HG03025 (cell line): ENCODE results near the gene PPWD1.
"Not testable (repeated sequence)": the region's sequence is repeated elsewhere in the genome, so short reads cannot be mapped to it uniquely, and the experiment has no call there.

Source experiments
- ATAC-seq: cut with Tn5 transposase; IDR thresholded peaks from one replicate; pipeline ENCODE4 v1.9.1; 2021; ENCODE audit warnings: mild to moderate bottlenecking, moderate library complexity; ENCODE audit not compliant: unreplicated experiment, low FRiP score

The PPWD1 gene

DNA sequence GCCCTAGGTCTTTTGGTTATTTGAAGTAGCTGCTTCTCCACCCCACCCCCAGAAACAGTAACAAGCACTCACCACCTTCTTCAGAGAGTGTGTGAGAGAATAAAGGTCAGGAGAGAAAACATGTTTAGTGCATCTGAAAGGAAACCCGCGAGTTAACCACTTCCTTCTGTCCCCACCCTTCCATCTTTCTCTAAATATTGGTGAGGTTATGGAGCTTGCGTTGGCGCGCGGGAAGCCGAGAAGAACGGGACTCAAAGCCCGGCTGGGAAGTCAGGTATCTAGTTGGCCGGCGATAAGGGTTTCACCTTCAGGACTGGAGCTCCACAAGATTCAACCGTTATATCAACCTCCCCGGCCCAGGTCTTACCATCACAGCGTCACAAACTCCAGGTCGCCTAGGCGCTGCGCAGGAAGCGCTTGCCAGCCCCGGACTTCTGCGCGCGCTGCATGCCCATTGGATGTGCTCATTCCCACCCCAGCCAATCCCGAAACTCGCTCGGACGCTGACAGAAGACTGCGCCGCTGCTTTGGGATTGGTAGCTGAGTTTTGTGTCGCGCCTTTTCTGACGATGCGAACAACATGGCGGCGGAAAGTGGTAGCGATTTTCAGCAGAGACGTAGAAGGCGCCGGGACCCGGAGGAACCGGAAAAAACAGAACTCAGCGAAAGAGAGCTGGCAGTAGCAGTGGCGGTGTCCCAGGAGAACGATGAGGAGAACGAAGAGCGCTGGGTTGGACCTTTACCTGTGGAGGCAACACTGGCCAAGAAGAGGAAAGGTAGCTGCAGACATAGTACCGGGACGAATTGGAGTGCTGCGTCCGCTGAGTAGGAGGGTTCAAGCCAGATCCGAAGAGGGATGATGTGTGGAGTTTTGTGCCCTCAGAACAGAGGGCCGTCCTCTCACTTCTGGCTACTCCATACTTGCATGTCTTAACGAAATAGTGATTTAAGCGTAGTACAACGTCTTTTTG, at the start of gene PPWD1, which contains the start of gene CENPK:
Gene PPWD1 (plus strand): TSS at position 566 of the 971 bp plus-strand sequence. CDS start 15 bp downstream, at position 581.
Gene CENPK (minus strand): TSS at position 438 of the 971 bp plus-strand sequence. CDS start 8,261 bp downstream, outside the sequence.
- ATAC-seq: peak; percentile 99

- no peak for ATAC-seq
These were observed 37.4 kb upstream of the PPWD1 start for GRCh38 chr5:65525726-65526125.

GRCh38 chr5:65530904-65531303, 32.2 kb upstream of the PPWD1 start:
- no peak for ATAC-seq

DNA sequence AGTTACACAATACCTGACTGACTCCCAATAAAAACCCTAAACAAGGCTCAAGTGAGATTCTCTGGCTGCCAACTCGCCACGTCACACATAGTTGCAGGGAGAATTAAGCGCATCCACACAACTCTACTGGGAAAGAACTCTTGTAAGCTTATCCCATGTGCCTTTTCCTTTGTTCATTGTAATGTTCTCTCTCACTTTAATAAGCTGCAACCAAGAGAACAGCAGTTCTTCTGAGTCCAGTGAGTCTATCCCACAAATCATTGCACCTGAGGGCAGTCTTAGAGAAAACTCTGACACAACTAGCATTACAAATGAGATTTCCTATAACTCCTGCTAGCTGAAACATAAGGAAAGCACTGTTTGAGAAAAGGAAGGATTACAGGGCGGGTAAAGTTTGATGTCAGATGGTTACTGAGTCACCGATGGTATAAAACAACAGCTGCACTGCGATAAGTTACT, 27.5 kb upstream of the PPWD1 start:
- no peak for ATAC-seq

DNA sequence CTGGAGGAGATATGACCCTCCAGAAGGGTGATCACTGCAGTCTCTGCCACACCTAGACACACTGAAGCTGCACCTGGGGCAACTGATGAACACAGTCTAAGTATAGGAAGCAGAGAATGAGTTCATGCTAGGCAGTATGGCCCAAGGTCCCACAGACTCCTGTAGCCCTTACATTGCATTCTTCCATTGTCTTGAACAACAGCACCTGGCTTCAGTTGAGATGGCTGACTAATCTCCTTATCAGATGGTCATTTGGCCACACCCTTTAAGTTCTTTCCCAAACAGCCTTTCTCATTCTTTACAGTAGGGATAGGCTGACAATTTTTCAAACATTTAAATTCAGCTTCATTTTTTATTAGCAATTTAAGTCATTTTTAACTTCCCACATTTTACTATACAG, 23.3 kb upstream of the PPWD1 start:
- no peak for ATAC-seq

DNA sequence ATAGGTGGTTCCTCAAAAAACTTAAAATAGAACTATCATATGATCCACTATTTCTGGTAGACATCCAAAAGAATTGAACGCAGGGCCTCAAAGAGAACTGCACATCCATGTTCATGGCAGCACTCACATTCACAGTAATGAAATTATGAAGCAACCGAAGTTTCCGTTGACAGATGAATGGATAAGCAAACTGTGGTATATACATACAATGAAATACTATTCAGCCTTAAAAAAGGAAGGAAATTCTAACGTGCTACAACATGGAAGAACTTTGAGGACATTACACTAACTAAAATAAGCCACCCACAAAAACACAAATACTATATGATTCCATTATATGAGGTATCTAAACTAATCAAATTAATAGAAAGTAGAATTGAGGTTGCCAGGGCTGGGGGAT, 18.6 kb upstream of the PPWD1 start:
- ATAC-seq: no peak

- no peak for ATAC-seq
These were observed 17.0 kb upstream of the PPWD1 start for GRCh38 chr5:65546141-65546540.

DNA sequence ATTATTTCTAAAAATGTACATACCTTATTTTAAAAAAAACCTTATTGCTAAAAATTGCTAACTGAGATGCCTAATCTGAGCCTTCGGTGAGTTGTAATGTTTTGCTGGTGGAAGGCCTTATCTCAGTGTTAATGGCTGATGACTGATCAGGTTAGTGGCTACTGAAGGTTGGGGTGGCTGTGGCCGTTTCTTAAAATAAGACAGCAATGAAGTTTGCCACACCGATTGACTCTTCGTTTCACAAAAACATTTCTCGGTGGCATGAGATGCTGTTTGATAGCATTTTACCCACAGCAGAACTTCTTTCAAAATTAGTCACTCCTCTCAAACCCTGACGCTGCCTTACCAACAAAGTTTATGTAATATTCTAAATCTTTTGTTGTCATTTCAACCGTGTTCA, 14.8 kb upstream of the PPWD1 start:
- no peak for ATAC-seq

DNA sequence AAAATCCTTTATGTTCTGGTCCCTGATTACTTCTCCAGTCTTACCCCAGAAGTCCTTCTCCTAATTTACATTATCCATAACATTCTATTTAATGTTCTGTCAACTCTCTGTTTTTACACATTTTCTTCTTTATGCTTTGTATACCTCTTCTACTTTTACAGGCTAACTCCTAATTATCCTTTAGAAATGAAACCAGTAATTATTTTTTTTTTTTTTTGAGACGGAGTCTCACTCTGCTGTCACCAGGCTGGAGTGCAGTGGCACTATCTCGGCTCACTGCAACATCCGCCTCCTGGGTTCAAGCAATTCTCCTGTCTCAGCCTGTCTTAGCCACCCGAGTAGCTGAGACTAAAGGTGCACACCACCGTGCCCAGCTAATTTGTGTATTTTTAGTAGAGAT, 9.2 kb upstream of the PPWD1 start:
- ATAC-seq: no peak

- no peak for ATAC-seq
These were observed 7.8 kb upstream of the PPWD1 start for GRCh38 chr5:65555287-65555686.

GRCh38 chr5:65556181-65556580, 6.9 kb upstream of the PPWD1 start:
- ATAC-seq: no peak

- no peak for ATAC-seq
These were observed 6.4 kb upstream of the PPWD1 start for GRCh38 chr5:65556718-65557117.

DNA sequence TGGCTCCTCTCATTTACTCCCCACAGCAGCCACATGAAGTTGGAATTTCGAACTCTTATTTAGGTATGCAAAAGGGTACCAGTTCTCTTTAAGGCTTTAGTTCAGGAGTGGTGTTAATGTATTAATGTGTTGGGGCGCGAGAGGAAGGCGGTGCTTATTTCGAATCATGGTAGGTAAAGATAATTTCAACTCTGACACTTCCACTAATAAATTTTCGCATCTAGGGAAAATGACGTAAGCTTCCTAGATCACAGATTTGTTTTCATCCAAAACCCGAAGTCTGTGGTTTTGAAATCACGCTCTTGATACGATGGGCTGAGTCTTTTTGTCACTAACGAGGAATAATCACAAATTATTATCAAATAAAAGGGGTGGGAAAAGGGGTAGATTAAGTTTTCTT, 681 bp downstream of the PPWD1 start:
- ATAC-seq: no peak

GRCh38 chr5:65566505-65566904, 3.4 kb downstream of the PPWD1 start:
- no peak for ATAC-seq

DNA sequence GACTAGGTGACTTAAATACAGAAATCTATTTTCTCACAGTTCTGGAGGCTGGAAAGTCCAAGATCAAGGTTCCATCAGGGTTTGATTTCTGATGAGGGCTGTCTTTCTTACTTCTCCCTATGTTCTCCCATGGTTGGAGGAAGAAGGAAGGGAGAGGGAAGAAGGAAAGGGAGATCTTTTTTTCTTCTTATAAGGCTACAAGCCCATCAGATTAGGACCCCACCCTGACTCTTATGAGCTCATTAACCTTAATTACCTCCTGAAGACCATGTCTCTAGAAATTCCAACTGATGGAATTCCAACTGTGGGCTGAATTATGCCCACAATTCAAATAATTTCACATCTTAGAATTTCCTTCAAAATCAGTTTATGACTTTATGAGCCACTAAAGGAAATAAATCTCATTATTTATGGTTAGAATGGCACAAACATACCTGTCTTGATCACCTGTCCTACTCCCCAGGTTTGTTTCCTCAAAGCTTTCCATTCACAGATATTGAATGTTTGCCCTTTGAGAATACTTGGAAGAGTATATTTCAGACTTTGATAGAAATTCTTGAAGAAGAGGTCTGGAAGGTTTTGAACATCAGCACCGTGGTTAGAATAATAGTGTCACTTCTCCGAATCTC, 7.6 kb downstream of the PPWD1 start:
- no peak for ATAC-seq

DNA sequence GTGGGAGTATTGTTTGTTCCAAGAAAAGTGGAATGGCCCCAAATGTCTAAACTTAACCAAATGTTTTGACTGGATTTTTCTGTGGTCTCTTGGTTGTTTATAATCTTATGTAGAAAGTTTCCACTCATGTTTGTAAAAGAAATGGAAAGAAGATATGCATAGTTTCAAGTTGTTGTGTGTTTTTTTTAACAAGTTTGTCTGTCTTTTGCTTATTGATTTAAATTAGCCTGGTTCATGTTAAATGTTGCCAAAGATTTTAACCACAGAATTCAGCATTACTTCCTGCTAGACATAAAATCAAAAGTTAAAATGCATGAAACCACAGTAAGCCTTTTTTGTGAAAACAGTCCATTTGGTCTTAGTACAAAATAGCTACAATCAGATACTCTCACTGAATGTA, 14.0 kb downstream of the PPWD1 start:
- no peak for ATAC-seq

- ATAC-seq: no peak
These were observed 25.6 kb downstream of the PPWD1 start for GRCh38 chr5:65588694-65589093.

GRCh38 chr5:65601761-65602160, 38.7 kb downstream of the PPWD1 start:
- not testable (repeated sequence) for ATAC-seq

DNA sequence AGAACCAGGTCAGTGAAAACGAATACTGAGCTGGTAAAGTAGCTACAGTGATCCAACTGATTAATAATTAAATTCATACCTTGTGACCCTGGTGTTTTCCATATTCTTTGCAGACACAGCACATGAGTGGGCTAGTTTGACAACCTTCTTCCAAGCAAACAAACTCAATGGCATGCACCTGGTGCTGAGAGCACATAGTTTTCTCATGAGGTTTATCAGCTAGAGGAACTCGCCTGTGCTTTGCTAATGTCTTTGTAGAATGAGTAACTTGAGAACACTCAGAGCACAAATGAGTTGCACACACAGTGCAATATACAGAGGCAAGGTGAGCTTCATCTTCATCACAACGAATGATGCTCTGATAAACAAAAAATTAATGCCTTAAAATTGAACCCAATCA, 48.4 kb downstream of the PPWD1 start:
- no peak for ATAC-seq

GRCh38 chr5:65612298-65612907, 49.3 kb downstream of the PPWD1 start:
- no peak for ATAC-seq

DNA sequence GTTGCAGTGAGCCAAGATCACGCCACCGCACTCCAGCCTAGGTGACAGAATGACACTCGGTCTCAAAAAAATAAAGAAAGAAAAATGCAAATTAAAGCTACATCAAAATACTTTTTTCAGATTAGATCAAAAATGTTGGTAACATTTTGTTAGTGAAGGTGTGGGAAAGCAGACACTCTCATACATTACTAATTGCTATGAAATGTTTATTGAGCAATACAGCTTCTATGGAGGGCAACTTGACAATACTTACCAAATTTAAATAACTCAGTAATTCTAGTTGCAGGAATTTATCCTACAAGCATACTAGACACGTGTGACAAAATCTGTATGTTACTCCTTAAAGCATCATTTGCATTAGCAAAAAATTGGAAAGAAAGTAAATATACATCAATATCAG, 56.9 kb downstream of the PPWD1 start:
- ATAC-seq: no peak
